NCI-H345 (cell line): ENCODE data around the gene GLB1L3.

Source experiments
- DNase-seq: peaks from one replicate; lab custom pipeline; 2025; lab: John Stamatoyannopoulos, UW

GLB1L3 gene

GRCh38 chr11:134362192-134362901, 86.2 kb downstream of the GLB1L3 start:
- no peak for DNase-seq

DNA sequence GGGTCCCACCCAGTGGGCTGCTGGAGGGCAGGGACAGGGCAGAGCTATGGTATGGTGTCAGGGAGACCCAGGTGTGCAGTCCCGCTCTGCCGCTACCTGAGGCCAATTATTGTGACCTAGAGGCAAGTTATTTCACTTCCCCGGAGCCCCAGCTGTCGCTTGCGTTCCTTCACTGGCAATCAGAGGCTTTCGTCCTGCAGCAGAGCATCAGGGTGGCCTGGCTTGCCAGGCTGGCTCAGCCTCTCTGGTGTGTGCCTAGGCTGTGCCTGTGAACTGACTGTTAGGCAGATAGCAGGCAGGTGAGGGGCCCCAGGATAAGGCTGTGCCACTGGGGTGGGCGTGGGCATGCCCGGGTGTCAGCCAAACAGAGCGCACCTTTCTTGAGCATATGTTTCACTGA, 87.0 kb downstream of the GLB1L3 start:
- no peak for DNase-seq

DNA sequence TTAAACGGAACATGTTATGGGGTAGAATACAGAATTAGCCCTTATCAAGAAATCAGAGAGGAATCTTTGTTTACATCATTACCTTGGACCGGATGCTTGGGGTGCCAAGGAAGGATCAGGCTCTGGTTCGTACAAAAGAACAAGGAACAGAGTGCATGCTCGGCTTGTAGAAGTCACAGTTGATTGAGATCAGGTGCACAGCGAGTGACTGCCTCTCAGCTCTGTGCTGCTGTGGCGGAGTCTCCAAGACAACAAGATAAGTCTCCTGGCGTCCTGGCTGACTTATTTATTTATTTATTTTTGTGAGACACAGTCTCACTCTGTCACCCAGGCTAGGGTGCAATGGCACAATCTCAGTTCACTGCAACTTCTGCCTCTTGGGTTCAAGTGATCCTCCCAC, 87.4 kb downstream of the GLB1L3 start:
- DNase-seq, result no peak

DNA sequence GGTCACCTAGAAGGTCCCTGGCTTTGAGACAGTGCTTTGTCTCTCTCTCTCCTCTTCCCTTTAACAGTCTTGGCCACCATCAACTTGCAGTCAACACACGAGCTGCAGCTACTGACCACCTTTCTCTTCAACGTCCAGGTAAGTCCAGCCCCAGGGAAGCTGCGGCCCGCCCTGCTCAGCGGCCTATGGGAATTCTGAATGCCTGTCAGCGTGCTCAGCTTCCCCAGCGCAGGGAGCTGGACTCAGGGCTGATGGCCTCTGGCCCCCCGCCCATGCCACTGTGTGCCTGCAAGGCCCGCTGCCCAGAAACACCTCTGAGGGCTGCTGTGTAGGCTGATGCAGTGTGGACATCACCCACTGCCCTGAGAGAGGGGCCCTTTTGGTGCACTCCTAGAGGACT, 88.1 kb downstream of the GLB1L3 start:
- no peak for DNase-seq

DNA sequence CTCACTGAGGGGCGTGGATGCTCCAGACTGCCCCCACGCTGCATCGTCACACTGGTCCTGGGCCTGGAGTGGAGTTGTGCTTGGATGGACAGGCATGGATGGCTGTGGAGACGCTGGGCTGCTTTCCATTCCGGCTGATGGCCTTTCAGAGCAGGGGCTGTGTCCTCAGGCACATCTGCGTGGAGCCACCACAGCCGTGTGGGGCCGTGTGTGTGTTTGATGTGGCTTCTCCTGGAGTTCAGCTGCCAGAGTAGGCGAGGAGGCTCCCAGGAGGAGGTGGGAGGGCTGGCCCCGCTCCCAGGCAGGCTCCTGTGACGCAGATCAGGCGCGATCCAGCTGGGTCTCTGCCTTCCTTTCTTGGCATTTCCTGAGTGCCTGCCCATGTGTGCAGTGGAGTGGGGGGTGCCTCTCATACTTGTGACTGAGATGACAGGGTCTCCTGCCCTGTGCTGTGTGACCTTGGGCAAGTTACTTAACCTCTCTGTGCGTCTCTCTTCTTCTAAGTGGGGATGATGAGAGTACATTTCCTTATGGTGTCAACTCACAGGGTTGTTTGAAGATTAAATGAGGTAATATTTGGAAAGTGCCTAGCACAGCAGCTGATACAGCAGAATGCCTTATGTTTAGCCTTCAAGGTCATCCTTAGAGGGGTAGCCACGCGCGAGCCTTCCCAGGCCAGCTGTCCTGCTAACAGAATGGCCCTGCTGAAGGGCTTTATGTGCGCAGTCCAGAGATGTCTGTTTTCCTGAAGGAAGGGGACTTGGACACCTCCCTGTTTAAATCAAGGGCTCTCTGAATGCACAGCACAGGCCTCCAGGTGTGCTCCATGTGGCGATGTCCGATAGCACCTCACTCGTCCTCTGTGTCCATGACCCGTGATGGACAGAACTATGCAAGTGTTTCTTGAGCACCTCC, 89.1 kb downstream of the GLB1L3 start:
- no peak for DNase-seq

- DNase-seq, result no peak
Observed at GRCh38 chr11:134366254-134366653, 90.1 kb downstream of the GLB1L3 start.

DNA sequence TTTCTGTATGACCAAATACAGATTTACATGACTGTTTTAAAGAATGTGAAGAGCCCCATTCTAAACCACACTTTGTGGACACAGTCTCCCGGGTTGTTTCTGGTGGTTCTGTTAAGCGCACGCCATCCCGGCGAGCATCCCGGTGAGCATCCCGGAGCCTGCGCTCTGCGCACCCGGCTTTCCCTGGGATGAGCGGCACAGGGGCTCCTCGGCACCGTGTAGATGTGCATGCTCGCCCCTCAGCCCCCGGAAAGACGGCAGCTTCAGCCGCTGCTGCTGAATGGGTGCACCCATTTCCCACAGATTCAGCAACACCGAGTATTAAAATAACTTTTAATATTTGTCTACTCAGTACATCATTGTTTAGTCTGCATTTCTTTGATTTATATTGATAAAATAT, 91.6 kb downstream of the GLB1L3 start:
- DNase-seq, result no peak
